HL-60 (cell line): ENCODE data around the gene TET2.
A peak's percentile ranks its signal among the peaks of the same experiment; 100 is the strongest.

Source experiments
- DNase-seq, 2 experiments: peaks; one replicate each; pipeline ENCODE4 v3.0.0-alpha.2; 2010 to 2020; ENCODE audit warnings: low read depth in 1 of 2, low spot score in 1 of 2
- H3K27ac ChIP-seq: fragments of 250-450 bp; sonication (Bioruptor Pico); replicated peaks from 2 replicates; pipeline ENCODE4 v1.5.1; 2020; ENCODE audit warnings: mild to moderate bottlenecking, moderate library complexity
- H3K27me3 ChIP-seq: fragments of 250-450 bp; sonication (Bioruptor Pico); 2 replicates; pipeline ENCODE4 v1.5.1; 2021; ENCODE audit warnings: mild to moderate bottlenecking, moderate library complexity; ENCODE audit not compliant: insufficient read depth, poor library complexity, severe bottlenecking
- H3K4me3 ChIP-seq: replicated peaks from 2 replicates; pipeline ENCODE4 v1.5.1; 2011; ENCODE audit warnings: mild to moderate bottlenecking, control low read depth, low read length; ENCODE audit not compliant: insufficient read depth
- CTCF ChIP-seq: IDR thresholded peaks from one replicate; pipeline ENCODE4 v1.5.1; 2011; ENCODE audit warnings: low read length, control low read depth, inconsistent platforms; ENCODE audit not compliant: insufficient read depth
- GABPA ChIP-seq: IDR thresholded peaks from 2 replicates; pipeline ENCODE4 v1.6.1; 2012; ENCODE audit warnings: low read depth
- POLR2AphosphoS5 ChIP-seq: IDR thresholded peaks from 2 replicates; pipeline ENCODE4 v1.6.1; 2012; ENCODE audit warnings: low read depth
- REST ChIP-seq: IDR thresholded peaks from 2 replicates; pipeline ENCODE4 v1.6.1; 2012; ENCODE audit warnings: low read depth; ENCODE audit not compliant: insufficient replicate concordance
- SPI1 ChIP-seq: IDR thresholded peaks from 2 replicates; pipeline ENCODE4 v1.6.1; 2012; ENCODE audit warnings: low read depth, mild to moderate bottlenecking, borderline replicate concordance

Gene TET2

GRCh38 chr4:105116616-105117319 is 29.9 kb upstream of the TET2 start:
- Histone ChIP-seq H3K4me3 (no peak overlapping the region), H3K27me3 (no peaks in the 10 kb centered on the region)
- TF ChIP-seq GABPA, result no peak
- TF ChIP-seq POLR2AphosphoS5, result no peak
- no peak for TF ChIP-seq REST
- no peak for TF ChIP-seq SPI1
- TF ChIP-seq CTCF, result no peak

GRCh38 chr4:105119356-105119755 is 27.3 kb upstream of the TET2 start:
- peak in 1 of 2 experiments; percentile 61 for DNase-seq
- TF ChIP-seq POLR2AphosphoS5 (no peak), GABPA (no peak), SPI1 (no peak), CTCF (no peak), REST (no peak)
- Histone ChIP-seq H3K4me3 (no peak overlapping the region), H3K27ac (peak overlapping the region; percentile 44), H3K27me3 (no peaks in the 10 kb centered on the region)

More at GRCh38 chr4:105116616-105117319, 29.9 kb upstream of the TET2 start:
- peak; percentile 54 to 64 for DNase-seq
- H3K27ac ChIP-seq, result peak overlapping the region; percentile 81

GRCh38 chr4:105120626-105121025 is 26.1 kb upstream of the TET2 start:
- peak overlapping the region; percentile 44 for H3K27ac ChIP-seq
- no peak for TF ChIP-seq REST
- H3K27me3 ChIP-seq, result no peaks in the 10 kb centered on the region
- DNase-seq, result peak; percentile 16 to 65
- H3K4me3 ChIP-seq, result no peak overlapping the region

GRCh38 chr4:105122350-105122749 is 24.3 kb upstream of the TET2 start:
- H3K4me3 ChIP-seq, result no peak overlapping the region
- no peaks in the 10 kb centered on the region for H3K27me3 ChIP-seq
- TF ChIP-seq CTCF (no peak), GABPA (no peak), POLR2AphosphoS5 (no peak)
- no peak for DNase-seq
- no peak overlapping the region for H3K27ac ChIP-seq
